GM23338 (cell line): ENCODE measurements around the gene ABI3. TPM values are rescaled to one million over a fixed set of nuclear protein-coding genes. Genes with fewer than 3 reads are reported as not detected.

Experiments
- ATAC-seq: fragments of 200-7000 bp; cut with Tn5 transposase; 3 replicates; pipeline ENCODE4 v1.9.1; 2020
- DNase-seq: peaks from one replicate; pipeline ENCODE4 v3.0.0-alpha.2; 2015; ENCODE audit warnings: low spot score
- H2AFZ ChIP-seq: fragments of 200-600 bp; sonication (generic); 2 replicates; pipeline ENCODE4 v1.8.0; 2016; ENCODE audit warnings: antibody characterized with exemption, mild to moderate bottlenecking, moderate library complexity
- H3F3A ChIP-seq: fragments of 200-600 bp; sonication (generic); replicated peaks from 2 replicates; pipeline ENCODE4 v1.8.0; 2017; ENCODE audit warnings: antibody characterized with exemption, mixed run types, low read depth
- H3K27ac ChIP-seq: fragments of 200-600 bp; sonication (generic); 2 replicates; pipeline ENCODE4 v1.6.1; 2016; ENCODE audit warnings: low read depth
- H3K27me3 ChIP-seq: fragments of 200-600 bp; sonication (generic); 2 replicates; pipeline ENCODE4 v1.8.0; 2016; ENCODE audit warnings: mild to moderate bottlenecking, mixed run types, moderate library complexity; ENCODE audit not compliant: insufficient read depth
- H3K36me3 ChIP-seq: fragments of 200-600 bp; sonication (generic); 2 replicates; pipeline ENCODE4 v1.8.0; 2016; ENCODE audit warnings: mild to moderate bottlenecking; ENCODE audit not compliant: insufficient read depth
- H3K4me1 ChIP-seq: fragments of 200-600 bp; sonication (generic); 2 replicates; pipeline ENCODE4 v1.8.0; 2016; ENCODE audit warnings: mild to moderate bottlenecking, moderate library complexity; ENCODE audit not compliant: insufficient read depth
- H3K4me2 ChIP-seq: fragments of 200-600 bp; sonication (generic); 2 replicates; pipeline ENCODE4 v1.7.1; 2017; ENCODE audit warnings: mixed run types
- H3K4me3 ChIP-seq: fragments of 200-600 bp; sonication (generic); 2 replicates; pipeline ENCODE4 v1.6.1; 2016; ENCODE audit warnings: mixed run types
- H3K79me2 ChIP-seq: fragments of 200-600 bp; sonication (generic); replicated peaks from 2 replicates; pipeline ENCODE4 v1.8.0; 2017; ENCODE audit warnings: mild to moderate bottlenecking; ENCODE audit not compliant: insufficient read depth
- H3K9me2 ChIP-seq: fragments of 200-600 bp; sonication (generic); 2 replicates; pipeline ENCODE4 v1.8.0; 2017; ENCODE audit not compliant: insufficient read depth
- H4K20me1 ChIP-seq: fragments of 200-600 bp; sonication (generic); replicated peaks from 2 replicates; pipeline ENCODE4 v1.8.0; 2017; ENCODE audit warnings: mild to moderate bottlenecking; ENCODE audit not compliant: insufficient read depth
- H3K27ac Mint-ChIP-seq: 2 replicates; pipeline ENCODE4 v1.8.0; 2020; ENCODE audit warnings: inconsistent platforms, mild to moderate bottlenecking, moderate library complexity, mixed read lengths
- H3K27me3 Mint-ChIP-seq: 3 replicates; pipeline ENCODE4 v1.8.0; 2022; ENCODE audit warnings: low read depth, mild to moderate bottlenecking, moderate library complexity, mixed read lengths, inconsistent platforms; ENCODE audit not compliant: insufficient read depth, poor library complexity
- H3K36me3 Mint-ChIP-seq: 3 replicates; pipeline ENCODE4 v1.8.0; 2021; ENCODE audit warnings: low read depth, mild to moderate bottlenecking, inconsistent platforms, moderate library complexity, mixed read lengths
- H3K4me1 Mint-ChIP-seq: 3 replicates; pipeline ENCODE4 v1.8.0; 2020; ENCODE audit warnings: mild to moderate bottlenecking, inconsistent platforms, mixed read lengths
- H3K4me3 Mint-ChIP-seq: 3 replicates; pipeline ENCODE4 v1.8.0; 2021; ENCODE audit warnings: moderate library complexity, mild to moderate bottlenecking, inconsistent platforms, mixed read lengths
- H3K9me3 Mint-ChIP-seq: 3 replicates; pipeline ENCODE4 v1.8.0; 2020; ENCODE audit warnings: moderate library complexity, mild to moderate bottlenecking, inconsistent platforms, mixed read lengths
- CREB1 ChIP-seq: fragments of 250-450 bp; sonication (Bioruptor Pico); IDR thresholded peaks from 2 replicates; pipeline ENCODE4 v1.5.0; 2020; ENCODE audit warnings: low read depth, mild to moderate bottlenecking, moderate library complexity
- CTCF ChIP-seq, 2 experiments: fragments of 200-600 bp in 1 of 2; sonication (generic) in 1 of 2; conservative IDR thresholded peaks; 2 replicates each; pipeline versions ENCODE4 v1.5.1 to v1.6.1; 2016 to 2017; ENCODE audit warnings: antibody characterized with exemption in 2 of 2, low read depth in 2 of 2, mild to moderate bottlenecking in 2 of 2, moderate library complexity in 1 of 2
- ETS1 ChIP-seq: IDR thresholded peaks from 2 replicates; pipeline ENCODE4 v1.6.1; 2016; ENCODE audit warnings: antibody characterized with exemption
- EZH2 ChIP-seq: fragments of 200-600 bp; sonication (generic); IDR thresholded peaks from one replicate; pipeline ENCODE4 v1.8.0; 2017; ENCODE audit warnings: antibody characterized with exemption, mild to moderate bottlenecking, low read depth; ENCODE audit not compliant: unreplicated experiment
- EZH2phosphoT487 ChIP-seq: fragments of 200-600 bp; sonication (generic); IDR thresholded peaks from one replicate; pipeline ENCODE4 v1.8.1; 2018; ENCODE audit warnings: antibody characterized with exemption; ENCODE audit not compliant: unreplicated experiment
- JUNB ChIP-seq: IDR thresholded peaks from one replicate; pipeline ENCODE4 v1.6.1; 2016; ENCODE audit warnings: antibody characterized with exemption; ENCODE audit not compliant: unreplicated experiment
- NANOG ChIP-seq: IDR thresholded peaks from 2 replicates; pipeline ENCODE4 v1.6.1; 2016; ENCODE audit warnings: antibody characterized with exemption, borderline replicate concordance
- POLR2AphosphoS5 ChIP-seq: IDR thresholded peaks from 2 replicates; pipeline ENCODE4 v1.6.1; 2016; ENCODE audit warnings: antibody characterized with exemption, low read depth
- REST ChIP-seq: IDR thresholded peaks from one replicate; pipeline ENCODE4 v1.6.1; 2018; ENCODE audit warnings: antibody characterized with exemption; ENCODE audit not compliant: unreplicated experiment
- STAT1 ChIP-seq: IDR thresholded peaks from one replicate; pipeline ENCODE4 v1.6.1; 2016; ENCODE audit warnings: antibody characterized with exemption; ENCODE audit not compliant: unreplicated experiment
- ZNF114 ChIP-seq: fragments of 250-450 bp; sonication (Bioruptor Pico); IDR thresholded peaks from 2 replicates; pipeline ENCODE4 v1.5.0; 2020; ENCODE audit warnings: mild to moderate bottlenecking, moderate library complexity
- ZNF331 ChIP-seq: fragments of 250-450 bp; sonication (Bioruptor Pico); IDR thresholded peaks from 2 replicates; pipeline ENCODE4 v1.5.0; 2020; ENCODE audit warnings: low read depth, mild to moderate bottlenecking, moderate library complexity
- ZNF462 ChIP-seq: fragments of 250-450 bp; sonication (Bioruptor Pico); IDR thresholded peaks from 2 replicates; pipeline ENCODE4 v1.5.0; 2020; ENCODE audit warnings: mild to moderate bottlenecking, moderate library complexity
- polyA plus RNA-seq: library from polyadenylated mRNA; unstranded; fragments of >200 nt; fragmentation: Nextera tagmentation; extraction: Ambion mirVana; gene quantifications from 2 replicates; pipeline ENCODE4 v1.2.1, GENCODE V29; 2016
- total RNA-seq: library from RNA; depleted of rRNA; stranded (reverse); fragments of >200 nt; shearing (Covaris generic); gene quantifications from 2 replicates; pipeline ENCODE4 v1.2.3, GENCODE V29; 2014

The ABI3 gene
- total and polyA plus RNA-seq, 2 experiments from 2014 or later, result 1.8 to 3.0 TPM

- Mint-ChIP-seq H3K9me3 (peaks cover 44% of the 10 kb centered on the region), H3K27ac (no peak overlapping the region), H3K27me3 (no peaks in the 10 kb centered on the region), H3K4me3 (no peak overlapping the region), H3K4me1 (no peaks in the 10 kb centered on the region), H3K36me3 (peaks cover 20% of the 10 kb centered on the region)
- H3K4me3 ChIP-seq, result no peak overlapping the region
- 0 out of 2 replicates have a peak, but pooled peaks cover 3% of the 10 kb centered on the region for H3K36me3 ChIP-seq
- no peak for ATAC-seq
- TF ChIP-seq CTCF (conservative IDR thresholded peaks at IDR 0.05; ENCODE audit: low read depth in 2 of 2) (no peak), REST (no peak), ETS1 (no peak), EZH2phosphoT487 (no peak), ZNF114 (CRISPR knock-in tag) (no peak), CREB1 (CRISPR knock-in tag) (no peak), POLR2AphosphoS5 (no peak), EZH2 (no peak), NANOG (no peak), ZNF331 (CRISPR knock-in tag) (no peak), JUNB (no peak), ZNF462 (no peak), STAT1 (no peak)
- H2AFZ ChIP-seq, result no peak overlapping the region
- no peaks in the 10 kb centered on the region for H4K20me1 ChIP-seq
- H3K4me1 ChIP-seq, result no peaks in the 10 kb centered on the region
- H3K4me2 ChIP-seq, result no peak overlapping the region
- H3F3A ChIP-seq, result no peaks in the 10 kb centered on the region
- no peaks in the 10 kb centered on the region for H3K27me3 ChIP-seq
- H3K27ac ChIP-seq, result no peak overlapping the region
- no peak for DNase-seq
- H3K79me2 ChIP-seq, result no peaks in the 10 kb centered on the region
- H3K9me2 ChIP-seq, result no peaks in the 10 kb centered on the region
Measured at GRCh38 chr17:49183801-49184200, 26.7 kb upstream of the ABI3 start.
